Stimulated activated CD4-positive, alpha-beta T cell treated with anti-CD3 and anti-CD28 coated beads, TNF-alpha, amount 100 ng/mL, for 48 hours (primary cell): Measurements from ENCODE around the gene GAB1.

Experiments used
- DNase-seq, 3 donors: peaks; one replicate each; pipeline ENCODE4 v3.0.0-alpha.2; 2020; ENCODE audit warnings: low read depth in 3 of 3

The GAB1 gene

DNA sequence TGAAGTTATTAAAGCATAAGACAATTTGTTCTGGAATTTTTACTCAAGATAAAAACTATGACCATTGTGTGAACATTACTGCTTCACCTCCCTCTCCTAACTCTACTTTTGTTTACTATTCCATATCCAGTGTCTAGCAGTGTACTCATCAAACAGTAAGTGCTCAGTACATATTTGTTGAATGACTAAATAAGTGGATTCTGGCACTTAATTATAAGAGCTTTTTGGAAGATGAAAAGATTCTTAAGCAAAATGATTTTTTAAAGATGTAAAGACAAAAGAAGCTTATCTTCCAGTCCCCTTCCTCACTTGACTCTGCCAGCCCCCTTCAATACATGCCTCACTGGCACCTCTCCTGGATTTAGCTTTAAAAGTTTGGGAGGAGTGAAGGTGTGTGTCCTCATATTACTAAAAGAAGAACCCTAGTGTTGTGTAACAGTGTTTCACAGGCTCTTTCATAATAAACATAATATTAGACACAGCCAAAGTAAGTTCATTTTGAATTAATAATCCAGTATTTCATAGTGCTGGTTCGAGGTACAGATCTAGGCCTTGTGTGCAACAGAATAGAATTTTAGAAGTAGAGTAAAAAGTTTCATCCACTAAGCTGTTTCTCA lies 53.0 kb downstream of the GAB1 start:
- no peak for DNase-seq

DNA sequence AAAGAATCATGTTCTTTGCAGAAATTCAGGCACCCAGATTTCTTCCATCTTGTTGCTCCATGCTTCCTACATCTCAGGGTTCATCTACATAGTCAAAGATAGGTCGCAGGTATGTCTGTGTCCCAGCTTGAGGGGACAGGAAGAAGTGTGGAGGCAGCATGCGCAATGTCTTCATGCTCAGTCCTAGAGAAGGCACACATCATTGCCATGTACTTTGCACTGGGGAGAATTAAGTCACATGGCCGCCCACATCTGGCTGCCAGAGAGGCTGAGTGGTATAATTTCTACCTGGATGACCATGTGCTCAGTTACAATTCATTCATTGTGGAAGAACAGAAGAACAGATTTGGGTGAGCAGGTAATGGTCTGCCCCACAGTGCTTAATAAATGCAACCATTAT lies 54.1 kb downstream of the GAB1 start:
- no peak for DNase-seq

DNA sequence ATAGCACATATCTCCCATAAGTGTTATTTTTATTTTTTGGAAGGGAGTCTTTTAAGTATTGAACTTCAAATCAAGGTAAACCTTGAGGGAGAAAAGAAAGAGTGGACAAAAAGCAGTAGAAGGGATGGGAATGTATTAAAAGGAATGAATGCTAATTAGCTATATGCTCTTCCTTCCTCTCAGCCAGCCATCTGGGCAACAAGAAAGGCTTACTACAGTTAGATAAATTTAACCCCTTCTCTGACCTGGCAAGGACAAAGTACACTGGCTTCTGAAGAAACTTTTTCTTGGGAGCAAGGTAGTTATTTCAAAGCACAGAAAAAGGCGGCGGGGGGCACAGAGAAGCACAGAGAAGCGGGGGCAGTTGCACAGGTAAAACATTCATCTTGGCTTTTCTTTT lies 54.6 kb downstream of the GAB1 start:
- DNase-seq, result no peak

GRCh38 chr4:143391895-143392294 lies 55.2 kb downstream of the GAB1 start:
- no peak for DNase-seq

DNA sequence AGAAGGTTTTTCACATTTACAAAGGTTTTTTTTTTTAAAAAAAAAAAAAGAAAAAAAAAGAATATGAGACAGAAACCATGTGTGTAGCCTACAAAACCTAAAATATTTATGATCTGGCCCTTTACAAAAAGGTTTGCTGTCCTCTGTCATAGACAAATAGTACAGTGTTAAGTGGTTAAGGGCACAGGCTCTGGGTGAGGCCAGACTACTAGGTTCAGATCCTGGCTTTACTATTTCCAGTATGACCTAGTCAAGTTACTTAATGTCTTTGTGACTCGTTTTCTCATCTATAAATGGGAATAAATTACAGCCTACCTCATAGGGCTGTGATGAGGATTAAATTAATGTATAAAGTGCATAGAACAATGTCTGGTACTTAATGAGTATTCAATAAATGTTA lies 56.5 kb downstream of the GAB1 start:
- DNase-seq, result no peak

- no peak for DNase-seq
Observed at GRCh38 chr4:143394739-143395453, 58.2 kb downstream of the GAB1 start.

- DNase-seq, result no peak
Observed at GRCh38 chr4:143396695-143397094, 60.0 kb downstream of the GAB1 start.

DNA sequence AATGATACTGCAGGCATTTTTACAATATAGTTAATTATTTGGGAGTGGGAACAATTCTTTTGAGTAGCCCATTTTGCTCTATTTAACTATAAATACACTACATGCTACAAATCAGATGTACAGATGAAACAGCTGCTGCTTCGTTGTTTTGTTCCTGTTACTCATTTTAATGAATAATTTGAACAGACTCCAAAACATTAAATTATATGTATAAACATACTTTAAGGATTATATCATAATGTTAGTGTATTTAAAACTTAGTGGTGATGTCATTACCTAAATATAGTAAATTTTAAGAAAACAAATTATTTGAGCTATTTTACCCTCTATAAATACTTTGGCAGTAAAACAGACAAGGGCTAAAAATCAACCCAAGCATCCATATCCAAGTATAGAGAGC lies 60.7 kb downstream of the GAB1 start:
- DNase-seq, result no peak

- no peak for DNase-seq
Observed at GRCh38 chr4:143397887-143398286, 61.2 kb downstream of the GAB1 start.

DNA sequence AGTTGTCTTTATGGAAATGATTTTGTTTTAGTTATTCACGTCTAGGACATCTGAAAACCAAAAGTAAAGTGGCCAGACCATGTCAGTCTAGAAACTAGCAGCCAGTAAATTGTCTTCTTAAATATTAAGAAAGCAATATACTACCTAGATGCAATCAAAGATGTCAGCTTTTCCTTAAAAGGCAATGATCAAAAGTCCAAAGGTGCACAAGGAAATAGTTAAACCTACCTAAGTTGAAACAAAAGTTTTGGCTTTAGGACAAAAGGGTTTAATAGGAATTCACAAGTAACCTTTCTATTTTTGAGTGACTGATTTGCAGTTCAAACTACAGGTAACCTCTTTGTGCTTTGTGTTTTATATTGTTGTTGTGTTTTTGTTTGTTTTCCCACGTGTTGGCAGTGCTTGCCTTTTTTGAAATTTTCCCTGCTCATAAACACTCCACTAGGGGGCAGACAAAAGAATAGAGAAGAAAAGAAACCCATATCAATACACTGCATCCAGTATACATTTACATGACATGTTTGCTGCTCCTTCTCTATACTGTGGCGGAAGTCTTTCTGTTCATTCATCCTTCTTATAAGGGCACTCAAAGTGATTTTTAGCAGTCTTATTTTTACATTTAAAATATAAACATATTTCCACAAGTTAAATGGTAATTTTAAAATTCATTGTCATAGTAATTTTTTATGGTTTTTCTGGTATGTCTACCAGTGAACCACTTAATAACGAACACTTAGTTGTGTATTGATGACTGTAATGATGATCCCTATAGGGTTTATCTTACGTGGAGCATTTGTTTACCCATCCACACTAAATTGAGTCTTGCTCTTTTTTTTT lies 62.7 kb downstream of the GAB1 start:
- no peak for DNase-seq

GRCh38 chr4:143400082-143400481 lies 63.4 kb downstream of the GAB1 start:
- DNase-seq, result no peak

- DNase-seq, result no peak
Observed at GRCh38 chr4:143402776-143403552, 66.3 kb downstream of the GAB1 start.

DNA sequence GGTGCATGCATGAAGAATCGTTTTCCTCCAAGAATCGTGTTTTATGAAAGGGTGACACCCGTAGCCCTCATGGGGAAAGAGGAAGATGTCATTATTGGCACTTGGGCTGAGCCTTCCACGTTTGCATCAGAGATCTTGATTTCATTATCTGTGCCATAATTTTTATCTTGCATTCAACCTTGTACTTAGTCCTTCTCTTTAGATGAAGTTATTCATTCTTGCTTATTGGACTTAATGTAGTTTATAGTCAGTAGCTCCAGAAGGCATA lies 66.8 kb downstream of the GAB1 start:
- no peak for DNase-seq

DNA sequence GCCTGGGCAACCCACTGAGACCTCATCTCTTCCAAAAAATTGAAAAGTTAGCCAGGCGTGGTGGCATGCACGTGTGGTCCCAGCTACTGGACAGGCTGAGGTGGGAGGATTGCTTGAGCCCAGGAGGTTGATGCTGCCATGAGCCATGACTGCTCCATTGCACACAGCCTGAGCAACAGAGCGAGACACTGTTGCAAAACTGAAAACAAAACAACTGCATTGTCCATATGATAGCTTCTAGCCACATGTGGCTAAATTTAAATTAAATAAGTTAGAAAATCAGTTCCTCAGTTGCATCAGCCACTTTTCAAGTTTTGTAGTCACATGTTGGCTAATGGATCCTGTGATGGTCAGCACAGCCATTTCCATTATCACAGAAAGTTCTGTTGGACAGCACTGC lies 67.9 kb downstream of the GAB1 start:
- no peak for DNase-seq

DNA sequence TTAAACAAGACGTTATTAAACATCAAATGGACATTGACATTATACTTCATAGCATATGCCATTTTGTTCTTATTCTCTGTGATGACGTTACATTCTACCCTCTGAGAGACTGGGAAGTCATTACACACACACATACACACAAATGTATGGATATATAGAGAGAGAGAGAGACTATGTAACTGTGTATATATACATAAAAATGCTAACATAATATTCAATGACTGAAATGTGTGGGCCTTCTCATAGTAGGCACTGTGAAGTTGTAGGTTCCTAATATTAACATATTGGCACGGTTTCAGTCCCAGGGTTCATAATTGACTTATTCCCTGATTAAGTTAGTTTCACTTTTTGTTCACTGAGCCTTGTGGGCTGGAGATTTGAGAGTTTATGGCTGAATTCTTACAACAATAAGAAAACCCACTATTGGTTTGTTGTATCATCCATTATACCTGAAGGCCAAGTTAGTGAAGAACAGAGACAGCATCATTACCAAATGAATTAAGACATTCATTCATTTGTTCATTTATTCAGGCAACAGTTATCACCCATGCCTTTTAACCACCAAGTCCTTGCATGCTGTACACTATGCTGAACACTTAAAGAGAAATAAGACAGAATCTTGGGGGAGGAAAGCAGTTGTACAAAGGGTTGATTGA lies 68.5 kb downstream of the GAB1 start:
- no peak for DNase-seq

DNA sequence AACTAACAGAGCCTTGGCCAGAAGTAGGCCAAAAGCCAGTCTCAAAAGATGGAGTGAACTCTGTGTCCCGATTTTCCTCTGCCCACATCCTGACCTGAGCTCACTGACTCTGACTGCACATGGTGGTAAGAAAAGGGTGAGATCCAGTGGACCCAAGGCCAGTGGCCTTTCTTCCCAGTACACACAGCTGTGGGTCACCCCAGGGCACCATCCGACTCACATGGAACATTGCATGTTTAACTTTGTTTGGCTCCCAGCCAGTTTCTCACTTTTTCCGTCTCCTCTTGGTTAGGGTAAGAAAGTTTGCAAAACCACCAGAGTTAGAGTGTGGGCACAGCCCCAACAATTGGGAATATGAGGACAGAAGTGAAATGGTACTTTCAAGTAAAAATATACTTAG lies 69.8 kb downstream of the GAB1 start:
- DNase-seq, result peak in 1 of 3 donors; percentile 7

- no peak for DNase-seq
Observed at GRCh38 chr4:143407474-143407873, 70.8 kb downstream of the GAB1 start.

- no peak for DNase-seq
Observed at GRCh38 chr4:143407888-143408287, 71.2 kb downstream of the GAB1 start.

- DNase-seq, result no peak
Observed at GRCh38 chr4:143410015-143410414, 73.3 kb downstream of the GAB1 start.

GRCh38 chr4:143411527-143412419 lies 75.1 kb downstream of the GAB1 start:
- no peak for DNase-seq

DNA sequence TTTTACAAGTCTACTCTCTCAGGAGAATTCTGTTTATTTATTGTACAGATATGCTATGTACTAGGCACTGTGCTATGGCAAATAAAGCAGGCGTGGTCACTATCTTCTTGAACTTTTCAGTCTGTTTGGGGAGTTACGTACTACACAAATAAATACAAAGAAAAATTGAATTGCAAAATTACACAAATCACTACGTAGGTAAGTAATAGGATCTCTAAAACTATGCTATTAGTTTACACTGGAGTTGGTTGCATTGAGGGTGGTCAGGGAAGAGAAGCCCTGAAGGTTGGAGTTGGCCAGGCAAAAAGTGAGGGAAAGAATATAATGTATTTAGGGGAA lies 75.7 kb downstream of the GAB1 start:
- no peak for DNase-seq
